HFF-Myc (cell line): ENCODE results near the gene TPRA1.
A peak's percentile ranks its signal among the peaks of the same experiment; 100 is the strongest.

Experiments used
- DNase-seq: peaks from one replicate; pipeline ENCODE4 v3.0.0-alpha.2; 2011; ENCODE audit warnings: low read depth; ENCODE audit errors: extremely low read depth
- H3K4me3 ChIP-seq: replicated peaks from 2 replicates; pipeline ENCODE4 v1.5.1; 2011; ENCODE audit warnings: low read depth, mild to moderate bottlenecking, control low read depth, low read length
- CTCF ChIP-seq: IDR thresholded peaks from 2 replicates; pipeline ENCODE4 v1.5.1; 2012; ENCODE audit warnings: mild to moderate bottlenecking, low read depth, low read length, control low read depth; ENCODE audit errors: missing control alignments

Gene TPRA1

GRCh38 chr3:127545216-127545615, 45.3 kb downstream of the TPRA1 start:
- no peak overlapping the region for H3K4me3 ChIP-seq
- DNase-seq: no peak
- no peak for TF ChIP-seq CTCF

- TF ChIP-seq CTCF: no peak
- H3K4me3 ChIP-seq: no peak overlapping the region
- no peak for DNase-seq
These were observed 45.7 kb downstream of the TPRA1 start for GRCh38 chr3:127544803-127545201.

- TF ChIP-seq CTCF: peak; percentile 82
- DNase-seq: peak; percentile 24
- no peak overlapping the region for H3K4me3 ChIP-seq
These were observed 46.2 kb downstream of the TPRA1 start for GRCh38 chr3:127544192-127544802.

- no peak for TF ChIP-seq CTCF
- no peak for DNase-seq
- no peak overlapping the region for H3K4me3 ChIP-seq
These were observed 47.1 kb downstream of the TPRA1 start for GRCh38 chr3:127543441-127543840.

GRCh38 chr3:127542441-127542952, 48.0 kb downstream of the TPRA1 start:
- H3K4me3 ChIP-seq: no peak overlapping the region
- DNase-seq: no peak
- TF ChIP-seq CTCF: no peak

- no peak for TF ChIP-seq CTCF
- no peak for DNase-seq
- H3K4me3 ChIP-seq: no peak overlapping the region
These were observed 49.2 kb downstream of the TPRA1 start for GRCh38 chr3:127541320-127541719.

GRCh38 chr3:127539366-127540060, 51.0 kb downstream of the TPRA1 start:
- H3K4me3 ChIP-seq: no peak overlapping the region
- no peak for DNase-seq

More at GRCh38 chr3:127539366-127540060, 51.0 kb downstream of the TPRA1 start:
- TF ChIP-seq CTCF: no peak
